Inflammatory macrophage (primary cell): ENCODE measurements around the gene PLCD1.
A peak's percentile ranks its signal among the peaks of the same experiment; 100 is the strongest.
"Not testable (repeated sequence)": the region's sequence is repeated elsewhere in the genome, so short reads cannot be mapped to it uniquely, and the experiment has no call there.

Experiments used
- DNase-seq, 2 donors: peaks; one replicate each; pipeline ENCODE4 v3.0.0-alpha.2; 2020 to 2022

The PLCD1 gene

GRCh38 chr3:37984051-37984450 is 45.4 kb downstream of the PLCD1 start:
- no peak for DNase-seq

GRCh38 chr3:37982331-37982730 is 47.1 kb downstream of the PLCD1 start:
- no peak for DNase-seq

- DNase-seq, result no peak
Observed at GRCh38 chr3:37981348-37981664, 48.1 kb downstream of the PLCD1 start.

GRCh38 chr3:37980462-37981347 is 48.7 kb downstream of the PLCD1 start:
- no peak for DNase-seq

- DNase-seq, result peak; percentile 84 to 91
Observed at GRCh38 chr3:37979541-37980461, 49.6 kb downstream of the PLCD1 start.

- DNase-seq, result peak; percentile 76 to 81
Observed at GRCh38 chr3:37974121-37975083, 55.0 kb downstream of the PLCD1 start.

GRCh38 chr3:37973246-37974054 is 56.0 kb downstream of the PLCD1 start:
- DNase-seq, result no peak

- DNase-seq, result not testable (repeated sequence)
Observed at GRCh38 chr3:37972056-37972455, 57.4 kb downstream of the PLCD1 start.

- DNase-seq, result no peak
Observed at GRCh38 chr3:37971467-37971866, 58.0 kb downstream of the PLCD1 start.

- no peak for DNase-seq
Observed at GRCh38 chr3:37970802-37971201, 58.6 kb downstream of the PLCD1 start.

GRCh38 chr3:37969596-37970100 is 59.8 kb downstream of the PLCD1 start:
- DNase-seq, result no peak

GRCh38 chr3:37968813-37969595 is 60.4 kb downstream of the PLCD1 start:
- no peak for DNase-seq

GRCh38 chr3:37968199-37968598 is 61.2 kb downstream of the PLCD1 start:
- DNase-seq, result no peak

GRCh38 chr3:37967260-37967881 is 62.1 kb downstream of the PLCD1 start:
- peak; percentile 63 to 69 for DNase-seq

- no peak for DNase-seq
Observed at GRCh38 chr3:37964716-37965115, 64.7 kb downstream of the PLCD1 start.

GRCh38 chr3:37964146-37964545 is 65.3 kb downstream of the PLCD1 start:
- no peak for DNase-seq

- no peak for DNase-seq
Observed at GRCh38 chr3:37963635-37964034, 65.8 kb downstream of the PLCD1 start.

- DNase-seq, result no peak
Observed at GRCh38 chr3:37963016-37963415, 66.4 kb downstream of the PLCD1 start.

- no peak for DNase-seq
Observed at GRCh38 chr3:37961622-37962431, 67.6 kb downstream of the PLCD1 start.
